Pericardium fibroblast (primary cell): ENCODE measurements around the gene OR6C2. TPM values are rescaled to one million over a fixed set of nuclear protein-coding genes. Genes with fewer than 3 reads are reported as not detected.

Experiments
- total RNA-seq: library from RNA; depleted of rRNA; stranded (reverse); fragments of >200 nt; gene quantifications from 2 replicates; pipeline ENCODE4 v1.2.3, GENCODE V29; 2015

Gene OR6C2
- not detected in 2 replicates for total RNA-seq

DNA sequence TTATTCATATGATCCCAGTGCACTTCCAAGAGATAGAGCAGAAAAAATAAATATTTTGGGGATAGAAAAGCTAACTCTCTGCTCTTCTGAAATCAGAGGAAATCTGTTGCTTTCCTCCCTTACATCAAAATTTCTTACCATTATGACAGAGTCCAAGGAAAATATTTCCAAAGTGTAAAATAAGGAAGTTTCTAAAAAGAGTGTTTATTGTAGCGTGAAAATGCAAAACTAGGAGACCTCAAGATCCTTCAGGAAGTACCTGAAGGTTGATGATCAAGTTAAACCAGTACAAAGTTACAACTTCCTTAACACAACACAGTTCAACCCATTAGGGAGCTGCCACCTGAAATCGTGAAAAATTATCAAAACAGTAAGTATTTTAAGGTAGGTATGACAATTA lies at the start of gene OR6C2:
TSS of gene OR6C2 (plus strand) at position 301 of the 400 bp plus-strand sequence. CDS start 8,138 bp downstream, outside the sequence.

DNA sequence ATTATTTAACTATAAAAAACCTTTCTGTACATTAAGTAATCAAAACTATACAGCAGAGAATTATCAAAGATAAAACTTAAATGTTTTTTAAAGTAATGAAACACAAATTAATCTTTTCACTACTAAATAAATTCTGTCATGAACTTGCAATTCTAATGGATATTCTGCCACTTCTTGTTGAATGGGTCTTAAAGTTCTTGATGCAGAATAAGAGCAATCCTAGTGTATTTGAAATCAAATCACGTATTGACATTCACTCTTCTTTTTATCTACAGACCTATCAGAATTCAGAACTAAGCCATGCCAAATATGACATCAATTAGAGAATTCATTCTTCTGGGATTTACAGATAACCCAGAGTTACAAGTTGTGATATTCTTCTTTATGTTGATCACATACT lies 43.6 kb upstream of the OR6C2 start, which contains the start of gene OR6C65:
TSS of gene OR6C65 (plus strand) at position 301 of the 400 bp plus-strand sequence. CDS start at position 301, 0 bp downstream.

DNA sequence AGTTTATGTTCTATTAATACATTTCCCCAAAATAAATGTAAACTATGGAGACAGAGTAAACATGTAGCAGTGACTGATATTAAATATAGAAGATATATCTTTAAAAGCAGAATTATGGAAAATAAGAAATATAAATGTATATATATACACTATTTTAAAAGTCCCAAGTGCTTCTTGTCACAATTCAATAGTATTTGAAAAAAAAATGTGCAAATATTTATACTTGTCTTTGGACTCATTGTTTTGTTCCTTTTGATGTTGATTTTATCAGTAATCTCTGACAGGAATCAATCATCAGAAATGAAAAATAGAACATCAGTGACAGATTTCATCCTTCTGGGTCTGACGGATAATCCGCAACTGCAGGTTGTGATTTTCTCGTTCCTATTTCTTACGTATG lies 17.9 kb upstream of the OR6C2 start, which contains the start of gene OR6C76:
TSS of gene OR6C76 (plus strand) at position 301 of the 400 bp plus-strand sequence. CDS start at position 301, 0 bp downstream.

DNA sequence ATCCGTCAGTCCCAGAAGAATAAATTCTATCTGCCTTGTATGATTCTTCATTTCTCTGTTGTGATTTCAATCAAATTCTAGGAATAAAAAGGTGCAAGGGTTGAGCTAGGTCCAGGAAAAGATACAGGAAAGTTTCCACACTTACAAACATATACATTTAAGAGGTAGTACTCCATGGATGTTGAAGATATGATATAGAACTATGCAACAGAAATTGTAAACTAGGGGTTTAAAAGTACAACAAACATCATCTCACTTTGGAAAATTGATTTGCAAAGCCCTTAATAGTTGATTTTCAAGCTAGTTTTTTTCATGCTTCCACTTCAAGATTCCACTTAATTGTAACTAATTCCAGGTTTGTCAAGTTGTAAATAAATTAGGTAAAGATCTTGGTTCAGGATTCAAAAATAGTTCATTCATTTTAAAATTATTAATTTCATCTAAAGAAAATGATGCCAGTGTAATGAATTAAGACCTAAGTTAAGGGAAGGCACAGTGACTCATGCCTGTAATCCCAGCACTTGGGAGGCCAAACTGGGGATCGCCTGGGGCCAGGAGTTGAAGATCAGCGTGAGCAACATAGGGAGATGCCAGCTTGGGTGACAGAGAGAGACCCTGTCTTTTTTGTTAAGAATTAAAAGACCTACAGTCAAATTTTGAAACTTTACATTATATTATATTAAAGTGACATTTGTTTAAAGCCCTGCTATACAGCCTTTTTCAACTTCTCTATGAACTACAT lies 26.4 kb downstream of the OR6C2 start, which contains the start of gene OR6C70:
TSS of gene OR6C70 (minus strand) at position 51 of the 742 bp plus-strand sequence. CDS start at position 51, 0 bp downstream.

DNA sequence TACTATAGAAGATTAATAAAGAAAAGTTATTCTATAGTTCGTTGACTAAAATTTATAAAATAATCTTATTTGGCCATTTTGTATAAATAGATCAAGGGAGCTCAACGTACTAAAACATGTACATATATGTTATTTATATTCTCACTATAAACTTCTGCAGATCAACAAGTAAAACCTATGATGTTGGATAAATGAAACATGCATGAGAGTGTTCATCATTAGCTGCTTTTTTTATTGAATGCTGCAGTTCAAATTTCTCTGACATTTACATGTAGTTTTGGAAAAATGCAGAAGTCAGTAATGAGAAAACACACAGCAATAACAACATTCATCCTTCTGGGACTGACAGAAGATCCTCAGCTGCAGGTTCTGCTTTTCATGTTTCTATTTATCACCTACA lies 48.2 kb downstream of the OR6C2 start, which contains the start of gene OR6C68:
TSS of gene OR6C68 (plus strand) at position 301 of the 400 bp plus-strand sequence. CDS start at position 301, 0 bp downstream.

Other genes starting within 250 kb of the OR6C2 start
- not detected in 2 replicates for gene OR10A7, start 223.1 kb upstream of the OR6C2 start, total RNA-seq
- not detected in 2 replicates for gene OR6C74, start 199.5 kb upstream of the OR6C2 start, total RNA-seq
- gene OR6C6, start 147.5 kb upstream of the OR6C2 start, total RNA-seq = not detected in 2 replicates
- not detected in 2 replicates for gene OR6C1, start 129.7 kb upstream of the OR6C2 start, total RNA-seq
- gene OR6C3, start 113.3 kb upstream of the OR6C2 start, total RNA-seq = not detected in 2 replicates
- not detected in 2 replicates for gene OR6C75, start 81.1 kb upstream of the OR6C2 start, total RNA-seq
- gene OR6C65, start 43.5 kb upstream of the OR6C2 start, total RNA-seq = not detected in 2 replicates
- gene OR6C76, start 17.8 kb upstream of the OR6C2 start, total RNA-seq = not detected in 2 replicates
- gene OR6C70, start 26.1 kb downstream of the OR6C2 start, total RNA-seq = not detected in 2 replicates
- gene OR6C68, start 48.3 kb downstream of the OR6C2 start, total RNA-seq = not detected in 2 replicates
- gene OR6C4, start 105.5 kb downstream of the OR6C2 start, total RNA-seq = not detected in 2 replicates
- gene OR2AP1, start 128.4 kb downstream of the OR6C2 start, total RNA-seq = not detected in 2 replicates
- gene OR10P1, start 192.8 kb downstream of the OR6C2 start, total RNA-seq = not detected in 2 replicates